ENCODE data around the gene HAGHL.

The HAGHL gene

DNA sequence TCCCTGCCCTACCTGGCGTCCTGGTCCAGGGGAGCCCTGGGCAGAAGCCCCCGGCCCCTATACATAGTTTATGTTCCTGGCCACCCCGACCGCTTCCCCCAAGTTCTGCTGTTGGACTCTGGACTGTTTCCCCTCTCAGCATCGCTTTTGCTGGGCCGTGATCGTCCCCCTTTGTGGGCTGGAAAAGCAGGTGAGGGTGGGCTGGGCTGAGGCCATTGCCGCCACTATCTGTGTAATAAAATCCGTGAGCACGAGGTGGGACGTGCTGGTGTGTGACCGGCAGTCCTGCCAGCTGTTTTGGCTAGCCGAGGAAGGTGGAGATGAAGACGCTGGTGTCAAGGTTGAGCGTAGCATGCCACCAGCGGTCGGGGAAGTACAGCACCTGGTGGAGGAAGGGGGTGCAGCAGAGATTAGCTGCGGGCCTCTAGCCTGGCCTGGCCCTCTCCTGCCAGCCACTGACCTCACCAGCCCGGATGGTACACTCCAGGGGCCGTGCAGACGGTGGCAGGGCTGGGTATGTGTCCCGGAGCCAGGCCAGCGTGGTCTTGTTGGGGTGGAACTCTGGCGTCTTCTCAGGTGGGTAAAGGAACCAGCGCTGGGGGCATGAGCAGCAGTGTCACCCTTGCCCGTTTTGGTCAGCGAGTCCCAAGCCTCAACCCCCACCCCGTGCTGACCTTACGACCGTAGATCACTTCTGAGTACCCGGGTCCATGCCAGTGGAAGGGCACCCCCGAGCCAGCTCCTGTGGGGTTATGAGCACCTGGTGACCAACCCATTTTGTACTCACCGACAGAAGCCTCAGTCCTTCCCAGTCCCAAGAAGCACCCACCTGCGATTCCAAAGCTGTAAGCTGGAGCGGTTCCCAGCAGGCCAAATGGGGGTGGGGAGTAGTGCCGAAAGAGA is 44.2 kb upstream of the HAGHL start:
- H3K4me3 ChIP-seq (ENCODE audit: low read depth, low read length): peak overlapping the region; percentile 68
- ChIA-PET POLR2A (interaction anchor here (0.9 to 5.4 kb wide), 5 partner anchors 7 to 38 kb away, joined by 3 to 57 read pairs (median 15); partner anchors contain the start of genes ANTKMT, RHOT2 and WDR24), CTCF (interaction anchor here (0.6 to 1.0 kb wide), 3 partner anchors 88 to 375 kb away, joined by 3 to 5 read pairs (median 4); no protein-coding TSS in a partner anchor)
- no peaks in the 10 kb centered on the region for H3K9me3 ChIP-seq (ENCODE audit: control insufficient read depth, insufficient read depth, low read depth, low read length)
- H3K4me1 ChIP-seq (ENCODE audit: control insufficient read depth, insufficient read depth, low read length): peaks cover 14% of the 10 kb centered on the region; the same call in 1 of the 2 replicates
- peaks cover 3 to 58% of the 10 kb centered on the region in 2 experiments; a peak in 1 of 3 replicates for H3K36me3 ChIP-seq (ENCODE audit: control insufficient read depth in 2 of 2, insufficient read depth in 1 of 2, low read length in 2 of 2)
- H3K27ac ChIP-seq (ENCODE audit: extremely low read depth, low read depth, low read length): peak overlapping the region; percentile 97
- TF ChIP-seq, protein P1, sequence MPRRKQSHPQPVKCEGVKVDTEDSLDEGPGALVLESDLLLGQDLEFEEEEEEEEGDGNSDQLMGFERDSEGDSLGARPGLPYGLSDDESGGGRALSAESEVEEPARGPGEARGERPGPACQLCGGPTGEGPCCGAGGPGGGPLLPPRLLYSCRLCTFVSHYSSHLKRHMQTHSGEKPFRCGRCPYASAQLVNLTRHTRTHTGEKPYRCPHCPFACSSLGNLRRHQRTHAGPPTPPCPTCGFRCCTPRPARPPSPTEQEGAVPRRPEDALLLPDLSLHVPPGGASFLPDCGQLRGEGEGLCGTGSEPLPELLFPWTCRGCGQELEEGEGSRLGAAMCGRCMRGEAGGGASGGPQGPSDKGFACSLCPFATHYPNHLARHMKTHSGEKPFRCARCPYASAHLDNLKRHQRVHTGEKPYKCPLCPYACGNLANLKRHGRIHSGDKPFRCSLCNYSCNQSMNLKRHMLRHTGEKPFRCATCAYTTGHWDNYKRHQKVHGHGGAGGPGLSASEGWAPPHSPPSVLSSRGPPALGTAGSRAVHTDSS (tag by site-specific recombination; IDR thresholded peaks at IDR 0.05): peak; percentile 77
- TF ChIP-seq, protein P2, sequence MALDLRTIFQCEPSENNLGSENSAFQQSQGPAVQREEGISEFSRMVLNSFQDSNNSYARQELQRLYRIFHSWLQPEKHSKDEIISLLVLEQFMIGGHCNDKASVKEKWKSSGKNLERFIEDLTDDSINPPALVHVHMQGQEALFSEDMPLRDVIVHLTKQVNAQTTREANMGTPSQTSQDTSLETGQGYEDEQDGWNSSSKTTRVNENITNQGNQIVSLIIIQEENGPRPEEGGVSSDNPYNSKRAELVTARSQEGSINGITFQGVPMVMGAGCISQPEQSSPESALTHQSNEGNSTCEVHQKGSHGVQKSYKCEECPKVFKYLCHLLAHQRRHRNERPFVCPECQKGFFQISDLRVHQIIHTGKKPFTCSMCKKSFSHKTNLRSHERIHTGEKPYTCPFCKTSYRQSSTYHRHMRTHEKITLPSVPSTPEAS (tag by site-specific recombination; IDR thresholded peaks at IDR 0.05): no peak
- TF ChIP-seq ZNF561 (tag by site-specific recombination; IDR thresholded peaks at IDR 0.05; ENCODE audit: borderline replicate concordance): peak; percentile 20; the same call in 1 of the 2 replicates
- TF ChIP-seq ZNF596 (tag by site-specific recombination; IDR thresholded peaks at IDR 0.05): peak; percentile 47; the same call in 1 of the 2 replicates
- no peak for TF ChIP-seq ZNF624 (tag by site-specific recombination; IDR thresholded peaks at IDR 0.05)
- TF ChIP-seq, protein P3, sequence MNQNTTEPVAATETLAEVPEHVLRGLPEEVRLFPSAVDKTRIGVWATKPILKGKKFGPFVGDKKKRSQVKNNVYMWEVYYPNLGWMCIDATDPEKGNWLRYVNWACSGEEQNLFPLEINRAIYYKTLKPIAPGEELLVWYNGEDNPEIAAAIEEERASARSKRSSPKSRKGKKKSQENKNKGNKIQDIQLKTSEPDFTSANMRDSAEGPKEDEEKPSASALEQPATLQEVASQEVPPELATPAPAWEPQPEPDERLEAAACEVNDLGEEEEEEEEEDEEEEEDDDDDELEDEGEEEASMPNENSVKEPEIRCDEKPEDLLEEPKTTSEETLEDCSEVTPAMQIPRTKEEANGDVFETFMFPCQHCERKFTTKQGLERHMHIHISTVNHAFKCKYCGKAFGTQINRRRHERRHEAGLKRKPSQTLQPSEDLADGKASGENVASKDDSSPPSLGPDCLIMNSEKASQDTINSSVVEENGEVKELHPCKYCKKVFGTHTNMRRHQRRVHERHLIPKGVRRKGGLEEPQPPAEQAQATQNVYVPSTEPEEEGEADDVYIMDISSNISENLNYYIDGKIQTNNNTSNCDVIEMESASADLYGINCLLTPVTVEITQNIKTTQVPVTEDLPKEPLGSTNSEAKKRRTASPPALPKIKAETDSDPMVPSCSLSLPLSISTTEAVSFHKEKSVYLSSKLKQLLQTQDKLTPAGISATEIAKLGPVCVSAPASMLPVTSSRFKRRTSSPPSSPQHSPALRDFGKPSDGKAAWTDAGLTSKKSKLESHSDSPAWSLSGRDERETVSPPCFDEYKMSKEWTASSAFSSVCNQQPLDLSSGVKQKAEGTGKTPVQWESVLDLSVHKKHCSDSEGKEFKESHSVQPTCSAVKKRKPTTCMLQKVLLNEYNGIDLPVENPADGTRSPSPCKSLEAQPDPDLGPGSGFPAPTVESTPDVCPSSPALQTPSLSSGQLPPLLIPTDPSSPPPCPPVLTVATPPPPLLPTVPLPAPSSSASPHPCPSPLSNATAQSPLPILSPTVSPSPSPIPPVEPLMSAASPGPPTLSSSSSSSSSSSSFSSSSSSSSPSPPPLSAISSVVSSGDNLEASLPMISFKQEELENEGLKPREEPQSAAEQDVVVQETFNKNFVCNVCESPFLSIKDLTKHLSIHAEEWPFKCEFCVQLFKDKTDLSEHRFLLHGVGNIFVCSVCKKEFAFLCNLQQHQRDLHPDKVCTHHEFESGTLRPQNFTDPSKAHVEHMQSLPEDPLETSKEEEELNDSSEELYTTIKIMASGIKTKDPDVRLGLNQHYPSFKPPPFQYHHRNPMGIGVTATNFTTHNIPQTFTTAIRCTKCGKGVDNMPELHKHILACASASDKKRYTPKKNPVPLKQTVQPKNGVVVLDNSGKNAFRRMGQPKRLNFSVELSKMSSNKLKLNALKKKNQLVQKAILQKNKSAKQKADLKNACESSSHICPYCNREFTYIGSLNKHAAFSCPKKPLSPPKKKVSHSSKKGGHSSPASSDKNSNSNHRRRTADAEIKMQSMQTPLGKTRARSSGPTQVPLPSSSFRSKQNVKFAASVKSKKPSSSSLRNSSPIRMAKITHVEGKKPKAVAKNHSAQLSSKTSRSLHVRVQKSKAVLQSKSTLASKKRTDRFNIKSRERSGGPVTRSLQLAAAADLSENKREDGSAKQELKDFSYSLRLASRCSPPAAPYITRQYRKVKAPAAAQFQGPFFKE (tag by site-specific recombination; IDR thresholded peaks at IDR 0.05; ENCODE audit: borderline replicate concordance): peak; percentile 43; the same call in 1 of the 2 replicates
- peak; percentile 78 for TF ChIP-seq ZXDB (tag by site-specific recombination; IDR thresholded peaks at IDR 0.05)
- 0 out of 2 replicates have a peak, but pooled peaks have one; percentile 11 for TF ChIP-seq ZNF629 (tag by site-specific recombination; IDR thresholded peaks at IDR 0.05)
- TF ChIP-seq ZNF837 (tag by site-specific recombination; IDR thresholded peaks at IDR 0.05): peak; percentile 30; the same call in 1 of the 2 replicates
- TF ChIP-seq, protein P4, sequence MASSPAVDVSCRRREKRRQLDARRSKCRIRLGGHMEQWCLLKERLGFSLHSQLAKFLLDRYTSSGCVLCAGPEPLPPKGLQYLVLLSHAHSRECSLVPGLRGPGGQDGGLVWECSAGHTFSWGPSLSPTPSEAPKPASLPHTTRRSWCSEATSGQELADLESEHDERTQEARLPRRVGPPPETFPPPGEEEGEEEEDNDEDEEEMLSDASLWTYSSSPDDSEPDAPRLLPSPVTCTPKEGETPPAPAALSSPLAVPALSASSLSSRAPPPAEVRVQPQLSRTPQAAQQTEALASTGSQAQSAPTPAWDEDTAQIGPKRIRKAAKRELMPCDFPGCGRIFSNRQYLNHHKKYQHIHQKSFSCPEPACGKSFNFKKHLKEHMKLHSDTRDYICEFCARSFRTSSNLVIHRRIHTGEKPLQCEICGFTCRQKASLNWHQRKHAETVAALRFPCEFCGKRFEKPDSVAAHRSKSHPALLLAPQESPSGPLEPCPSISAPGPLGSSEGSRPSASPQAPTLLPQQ (tag by site-specific recombination; IDR thresholded peaks at IDR 0.05): peak; percentile 8; the same call in 1 of the 2 replicates
- peak; percentile 40; the same call in 1 of the 2 replicates for TF ChIP-seq SP2 (tag by site-specific recombination; IDR thresholded peaks at IDR 0.05)
- 0 out of 2 replicates have a peak, but pooled peaks have one; percentile 3 for TF ChIP-seq ZNF623 (tag by site-specific recombination; IDR thresholded peaks at IDR 0.05)
- TF ChIP-seq BCL11A (tag by site-specific recombination; IDR thresholded peaks at IDR 0.05; ENCODE audit: low read depth): peak; percentile 40; the same call in 1 of the 2 replicates
- peak; percentile 85; the same call in 1 of the 2 replicates for TF ChIP-seq BCL11B (tag by site-specific recombination; IDR thresholded peaks at IDR 0.05; ENCODE audit: low read depth)
- peak; percentile 1; the same call in 1 of the 2 replicates for TF ChIP-seq ZNF146 (tag by site-specific recombination; IDR thresholded peaks at IDR 0.05)
- 0 out of 2 replicates have a peak, but pooled peaks have one; percentile 2 for TF ChIP-seq ZIC2 (tag by site-specific recombination; IDR thresholded peaks at IDR 0.05)
- TF ChIP-seq ZBTB1 (tag by site-specific recombination; IDR thresholded peaks at IDR 0.05): 0 out of 2 replicates have a peak, but pooled peaks have one; percentile 16
- no peak for TF ChIP-seq ZNF423 (tag by site-specific recombination; IDR thresholded peaks at IDR 0.05)
- TF ChIP-seq ZBTB7A (tag by site-specific recombination; IDR thresholded peaks at IDR 0.05; ENCODE audit: low read depth): peak; percentile 73; the same call in 1 of the 2 replicates
- TF ChIP-seq KLF9 (tag by site-specific recombination; IDR thresholded peaks at IDR 0.05; ENCODE audit: low read depth): 0 out of 2 replicates have a peak, but pooled peaks have one; percentile 6
- no peak for TF ChIP-seq EGR2 (tag by site-specific recombination; IDR thresholded peaks at IDR 0.05; ENCODE audit: low read depth)
- TF ChIP-seq ZNF24 (tag by site-specific recombination; IDR thresholded peaks at IDR 0.05): no peak
- TF ChIP-seq, protein P5, sequence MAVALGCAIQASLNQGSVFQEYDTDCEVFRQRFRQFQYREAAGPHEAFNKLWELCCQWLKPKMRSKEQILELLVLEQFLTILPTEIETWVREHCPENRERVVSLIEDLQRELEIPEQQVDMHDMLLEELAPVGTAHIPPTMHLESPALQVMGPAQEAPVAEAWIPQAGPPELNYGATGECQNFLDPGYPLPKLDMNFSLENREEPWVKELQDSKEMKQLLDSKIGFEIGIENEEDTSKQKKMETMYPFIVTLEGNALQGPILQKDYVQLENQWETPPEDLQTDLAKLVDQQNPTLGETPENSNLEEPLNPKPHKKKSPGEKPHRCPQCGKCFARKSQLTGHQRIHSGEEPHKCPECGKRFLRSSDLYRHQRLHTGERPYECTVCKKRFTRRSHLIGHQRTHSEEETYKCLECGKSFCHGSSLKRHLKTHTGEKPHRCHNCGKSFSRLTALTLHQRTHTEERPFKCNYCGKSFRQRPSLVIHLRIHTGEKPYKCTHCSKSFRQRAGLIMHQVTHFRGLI (tag by site-specific recombination; IDR thresholded peaks at IDR 0.05): no peak
- 0 out of 2 replicates have a peak, but pooled peaks have one; percentile 4 for TF ChIP-seq OSR2 (tag by site-specific recombination; IDR thresholded peaks at IDR 0.05)

Measured in HEK293 (cell line).